ENCODE measurements around the gene HIF1A. TPM values are rescaled to one million over a fixed set of nuclear protein-coding genes. Genes with fewer than 3 reads are reported as not detected.
"Not testable (repeated sequence)": the region's sequence is repeated elsewhere in the genome, so short reads cannot be mapped to it uniquely, and the experiment has no call there.

The HIF1A gene
- total RNA-seq, 2 donors from 2014 or later: 114 to 305 TPM

GRCh38 chr14:61656341-61656740 is 39.0 kb upstream of the HIF1A start:
- Histone ChIP-seq H3K27me3 (replicated peaks; ENCODE audit: insufficient read depth) (no peaks in the 10 kb centered on the region), H3K27ac (no peak overlapping the region), H3K9me3 (no peaks in the 10 kb centered on the region), H3K36me3 (no peaks in the 10 kb centered on the region), H3K4me3 (no peak overlapping the region), H3K4me1 (ENCODE audit: control insufficient read depth in 1 of 2, low read depth in 2 of 2) (peaks cover 9 to 11% of the 10 kb centered on the region in 2 donors)
- ATAC-seq (ENCODE audit: insufficient number of reproducible peaks, low FRiP score, low read depth) (no peak), DNase-seq (ENCODE audit: low spot score) (no peak)
- TF ChIP-seq CTCF (IDR thresholded peaks at IDR 0.05): no peak

GRCh38 chr14:61658111-61658510 is 37.2 kb upstream of the HIF1A start:
- not testable (repeated sequence) for ATAC-seq (ENCODE audit: insufficient number of reproducible peaks, low FRiP score, low read depth); H3K9me3 ChIP-seq; H3K27ac ChIP-seq; H3K4me3 ChIP-seq; DNase-seq (ENCODE audit: low spot score); H3K27me3 ChIP-seq (replicated peaks; ENCODE audit: insufficient read depth); H3K36me3 ChIP-seq
- peaks cover 22 to 28% of the 10 kb centered on the region in 2 donors for H3K4me1 ChIP-seq (ENCODE audit: control insufficient read depth in 1 of 2, low read depth in 2 of 2)

- no peaks in the 10 kb centered on the region for H3K27me3 ChIP-seq (replicated peaks; ENCODE audit: insufficient read depth)
- ATAC-seq (ENCODE audit: insufficient number of reproducible peaks, low FRiP score, low read depth): no peak
- H3K36me3 ChIP-seq: no peaks in the 10 kb centered on the region
- no peak overlapping the region for H3K27ac ChIP-seq
- no peaks in the 10 kb centered on the region for H3K9me3 ChIP-seq
- no peak for DNase-seq (ENCODE audit: low spot score)
- no peak for TF ChIP-seq CTCF (IDR thresholded peaks at IDR 0.05)
- no peak overlapping the region for H3K4me3 ChIP-seq
- peaks cover 22 to 28% of the 10 kb centered on the region in 2 donors for H3K4me1 ChIP-seq (ENCODE audit: control insufficient read depth in 1 of 2, low read depth in 2 of 2)
Measured at GRCh38 chr14:61659582-61659981, 35.7 kb upstream of the HIF1A start.

GRCh38 chr14:61661471-61662400 is 33.6 kb upstream of the HIF1A start:
- ATAC-seq (ENCODE audit: insufficient number of reproducible peaks, low FRiP score, low read depth) (no peak), DNase-seq (ENCODE audit: low spot score) (no peak)
- Histone ChIP-seq H3K27me3 (replicated peaks; ENCODE audit: insufficient read depth) (no peaks in the 10 kb centered on the region), H3K36me3 (no peaks in the 10 kb centered on the region), H3K4me1 (ENCODE audit: control insufficient read depth in 1 of 2, low read depth in 2 of 2) (peaks cover 22 to 28% of the 10 kb centered on the region in 2 donors), H3K27ac (peak overlapping the region; percentile 26 to 60), H3K4me3 (peak overlapping the region; percentile 15), H3K9me3 (no peaks in the 10 kb centered on the region)
- no peak for TF ChIP-seq CTCF (IDR thresholded peaks at IDR 0.05)

GRCh38 chr14:61662437-61663311 is 32.6 kb upstream of the HIF1A start:
- Histone ChIP-seq H3K4me3 (peak overlapping the region; percentile 15), H3K27ac (peak overlapping the region; percentile 26 to 60), H3K4me1 (ENCODE audit: control insufficient read depth in 1 of 2, low read depth in 2 of 2) (peaks cover 22 to 28% of the 10 kb centered on the region in 2 donors), H3K9me3 (no peaks in the 10 kb centered on the region), H3K27me3 (replicated peaks; ENCODE audit: insufficient read depth) (no peaks in the 10 kb centered on the region), H3K36me3 (no peaks in the 10 kb centered on the region)
- no peak for DNase-seq (ENCODE audit: low spot score)
- no peak for TF ChIP-seq CTCF (IDR thresholded peaks at IDR 0.05)
- ATAC-seq (ENCODE audit: insufficient number of reproducible peaks, low FRiP score, low read depth): no peak

Measured in thoracic aorta (tissue), 2 donors.